ENCODE data around the gene TTC3. TPM values are rescaled to one million over a fixed set of nuclear protein-coding genes. Genes with fewer than 3 reads are reported as not detected.
"Not testable (repeated sequence)": the region's sequence is repeated elsewhere in the genome, so short reads cannot be mapped to it uniquely, and the experiment has no call there.

The TTC3 gene
- total RNA-seq, 2 experiments from 2014 or later: 53.7 to 53.8 TPM

- H3K27me3 Mint-ChIP-seq (ENCODE audit: low read depth); H3K27ac Mint-ChIP-seq; DNase-seq; H3K4me3 Mint-ChIP-seq; CTCF ChIA-PET; H3K4me1 Mint-ChIP-seq (ENCODE audit: low read depth); intact Hi-C loops (cut with micrococcal nuclease); H3K9me3 Mint-ChIP-seq: not testable (repeated sequence)
- H3K36me3 Mint-ChIP-seq (ENCODE audit: low read depth): peaks cover 12% of the 10 kb centered on the region
Measured at GRCh38 chr21:37114301-37114700, 41.2 kb downstream of the TTC3 start.

- intact Hi-C loops (cut with micrococcal nuclease); H3K27me3 Mint-ChIP-seq (ENCODE audit: low read depth); CTCF ChIA-PET; H3K9me3 Mint-ChIP-seq; H3K27ac Mint-ChIP-seq; DNase-seq; H3K4me3 Mint-ChIP-seq: not testable (repeated sequence)
- Mint-ChIP-seq H3K36me3 (ENCODE audit: low read depth) (peaks cover 18% of the 10 kb centered on the region), H3K4me1 (ENCODE audit: low read depth) (peaks cover 22% of the 10 kb centered on the region)
Measured at GRCh38 chr21:37116459-37116858, 43.4 kb downstream of the TTC3 start.

GRCh38 chr21:37117204-37117603 lies 44.1 kb downstream of the TTC3 start:
- H3K36me3 Mint-ChIP-seq (ENCODE audit: low read depth): peaks cover 18% of the 10 kb centered on the region
- CTCF ChIA-PET: interaction anchor here (0.5 kb wide), 1 partner anchor 90 kb away, joined by 3 read pairs; no protein-coding TSS in a partner anchor
- H3K4me1 Mint-ChIP-seq (ENCODE audit: low read depth): peaks cover 22% of the 10 kb centered on the region
- intact Hi-C loops (cut with micrococcal nuclease): no loop called here
- H3K27ac Mint-ChIP-seq: no peak overlapping the region
- H3K9me3 Mint-ChIP-seq: peaks cover under 1% of the 10 kb centered on the region
- no peaks in the 10 kb centered on the region for H3K27me3 Mint-ChIP-seq (ENCODE audit: low read depth)
- no peak for DNase-seq
- no peak overlapping the region for H3K4me3 Mint-ChIP-seq

- Mint-ChIP-seq H3K9me3 (no peaks in the 10 kb centered on the region), H3K36me3 (ENCODE audit: low read depth) (peaks cover 15% of the 10 kb centered on the region), H3K27me3 (ENCODE audit: low read depth) (no peaks in the 10 kb centered on the region), H3K4me3 (no peak overlapping the region), H3K4me1 (ENCODE audit: low read depth) (peaks cover 22% of the 10 kb centered on the region), H3K27ac (no peak overlapping the region)
- intact Hi-C loops (cut with micrococcal nuclease): no loop called here
- no peak for DNase-seq
- CTCF ChIA-PET: no interaction called here
Measured at GRCh38 chr21:37118187-37118826, 45.3 kb downstream of the TTC3 start.

- Mint-ChIP-seq H3K4me1 (ENCODE audit: low read depth) (peaks cover 22% of the 10 kb centered on the region), H3K27ac (peak overlapping the region; percentile 72), H3K27me3 (ENCODE audit: low read depth) (no peaks in the 10 kb centered on the region), H3K9me3 (no peaks in the 10 kb centered on the region), H3K36me3 (ENCODE audit: low read depth) (peaks cover 15% of the 10 kb centered on the region), H3K4me3 (no peak overlapping the region)
- CTCF ChIA-PET: no interaction called here
- DNase-seq: no peak
- intact Hi-C loops (cut with micrococcal nuclease): no loop called here
Measured at GRCh38 chr21:37119421-37120218, 46.6 kb downstream of the TTC3 start.

GRCh38 chr21:37128076-37128475 lies 55.0 kb downstream of the TTC3 start:
- H3K27ac Mint-ChIP-seq: no peak overlapping the region
- intact Hi-C loops (cut with micrococcal nuclease): no loop called here
- peaks cover 26% of the 10 kb centered on the region for H3K36me3 Mint-ChIP-seq (ENCODE audit: low read depth)
- DNase-seq: no peak
- H3K4me1 Mint-ChIP-seq (ENCODE audit: low read depth): no peaks in the 10 kb centered on the region
- CTCF ChIA-PET: interaction anchor here (0.6 kb wide), 1 partner anchor 12 kb away, joined by 3 read pairs; no protein-coding TSS in a partner anchor
- H3K9me3 Mint-ChIP-seq: no peaks in the 10 kb centered on the region
- no peak overlapping the region for H3K4me3 Mint-ChIP-seq
- no peaks in the 10 kb centered on the region for H3K27me3 Mint-ChIP-seq (ENCODE audit: low read depth)

- CTCF ChIA-PET: interaction anchor here (0.6 kb wide), 1 partner anchor 67 kb away, joined by 3 read pairs; no protein-coding TSS in a partner anchor
- intact Hi-C loops (cut with micrococcal nuclease): no loop called here
- peaks cover 4% of the 10 kb centered on the region for H3K4me1 Mint-ChIP-seq (ENCODE audit: low read depth)
- H3K4me3 Mint-ChIP-seq: no peak overlapping the region
- DNase-seq: no peak
- H3K9me3 Mint-ChIP-seq: no peaks in the 10 kb centered on the region
- H3K36me3 Mint-ChIP-seq (ENCODE audit: low read depth): peaks cover 33% of the 10 kb centered on the region
- H3K27ac Mint-ChIP-seq: no peak overlapping the region
- no peaks in the 10 kb centered on the region for H3K27me3 Mint-ChIP-seq (ENCODE audit: low read depth)
Measured at GRCh38 chr21:37130971-37131370, 57.9 kb downstream of the TTC3 start.

GRCh38 chr21:37136261-37136660 lies 63.2 kb downstream of the TTC3 start:
- Mint-ChIP-seq H3K36me3 (ENCODE audit: low read depth) (peaks cover 41% of the 10 kb centered on the region), H3K9me3 (no peaks in the 10 kb centered on the region), H3K27ac (peak overlapping the region; percentile 56), H3K4me1 (ENCODE audit: low read depth) (peaks cover 10% of the 10 kb centered on the region), H3K4me3 (no peak overlapping the region), H3K27me3 (ENCODE audit: low read depth) (no peaks in the 10 kb centered on the region)
- DNase-seq: no peak
- intact Hi-C loops (cut with micrococcal nuclease): no loop called here
- CTCF ChIA-PET: interaction anchor here (0.6 to 1.3 kb wide), 2 partner anchors 54 to 67 kb away, joined by 3 to 4 read pairs; no protein-coding TSS in a partner anchor

GRCh38 chr21:37136744-37137143 lies 63.7 kb downstream of the TTC3 start:
- H3K9me3 Mint-ChIP-seq: no peaks in the 10 kb centered on the region

GRCh38 chr21:37139154-37139553 lies 66.1 kb downstream of the TTC3 start:
- no peak overlapping the region for H3K27ac Mint-ChIP-seq
- no peak for DNase-seq
- peaks cover 45% of the 10 kb centered on the region for H3K36me3 Mint-ChIP-seq (ENCODE audit: low read depth)
- no peaks in the 10 kb centered on the region for H3K27me3 Mint-ChIP-seq (ENCODE audit: low read depth)
- CTCF ChIA-PET: no interaction called here
- peaks cover 10% of the 10 kb centered on the region for H3K4me1 Mint-ChIP-seq (ENCODE audit: low read depth)
- intact Hi-C loops (cut with micrococcal nuclease): no loop called here
- H3K9me3 Mint-ChIP-seq: no peaks in the 10 kb centered on the region
- H3K4me3 Mint-ChIP-seq: no peak overlapping the region

More at GRCh38 chr21:37136744-37137143, 63.7 kb downstream of the TTC3 start:
- Mint-ChIP-seq H3K27ac (no peak overlapping the region), H3K36me3 (ENCODE audit: low read depth) (peaks cover 41% of the 10 kb centered on the region), H3K27me3 (ENCODE audit: low read depth) (no peaks in the 10 kb centered on the region), H3K4me1 (ENCODE audit: low read depth) (peaks cover 10% of the 10 kb centered on the region), H3K4me3 (no peak overlapping the region)
- DNase-seq: no peak
- intact Hi-C loops (cut with micrococcal nuclease): no loop called here
- CTCF ChIA-PET: interaction anchor here (0.6 to 1.3 kb wide), 2 partner anchors 55 to 67 kb away, joined by 3 to 4 read pairs; no protein-coding TSS in a partner anchor

GRCh38 chr21:37139902-37140301 lies 66.8 kb downstream of the TTC3 start:
- Mint-ChIP-seq H3K4me3 (no peak overlapping the region), H3K9me3 (no peaks in the 10 kb centered on the region), H3K4me1 (ENCODE audit: low read depth) (peaks cover 10% of the 10 kb centered on the region), H3K36me3 (ENCODE audit: low read depth) (peaks cover 45% of the 10 kb centered on the region), H3K27me3 (ENCODE audit: low read depth) (no peaks in the 10 kb centered on the region), H3K27ac (no peak overlapping the region)
- intact Hi-C loops (cut with micrococcal nuclease): no loop called here
- DNase-seq: no peak
- CTCF ChIA-PET: interaction anchor here (0.6 kb wide), 1 partner anchor 12 kb away, joined by 3 read pairs; no protein-coding TSS in a partner anchor

- H3K4me1 Mint-ChIP-seq (ENCODE audit: low read depth); H3K4me3 Mint-ChIP-seq; H3K27me3 Mint-ChIP-seq (ENCODE audit: low read depth); intact Hi-C loops (cut with micrococcal nuclease); H3K9me3 Mint-ChIP-seq; DNase-seq; H3K27ac Mint-ChIP-seq; CTCF ChIA-PET: not testable (repeated sequence)
- H3K36me3 Mint-ChIP-seq (ENCODE audit: low read depth): peaks cover 33% of the 10 kb centered on the region
Measured at GRCh38 chr21:37143392-37143791, 70.3 kb downstream of the TTC3 start.
